ENCODE results near the gene SNX30.

SNX30 gene

DNA sequence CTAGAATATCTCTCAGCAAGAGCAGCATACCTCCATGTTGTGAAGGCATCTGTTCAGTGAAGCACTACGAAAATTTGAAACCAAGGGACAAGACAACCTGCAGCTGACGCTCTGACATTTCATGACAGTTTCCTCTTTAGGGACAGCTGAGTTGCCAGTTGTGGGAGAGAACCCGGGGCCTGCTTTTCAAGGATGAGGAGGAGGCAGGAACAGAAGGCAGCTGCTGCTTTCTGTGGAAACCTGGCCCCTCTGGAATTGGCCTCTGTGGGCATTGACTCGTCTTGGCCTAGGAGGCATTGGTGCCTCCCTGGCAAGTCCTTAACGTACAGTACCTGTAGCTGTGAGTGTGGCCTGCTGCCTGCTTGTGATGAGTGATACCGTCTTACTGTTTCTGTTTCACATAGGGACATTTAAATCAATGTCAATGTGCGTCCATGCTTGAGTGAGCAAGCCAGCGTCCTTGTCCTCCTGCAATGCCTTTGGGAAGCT lies 118.5 kb downstream of the SNX30 start:
- H3K4me1 ChIP-seq (ENCODE audit: control insufficient read depth, insufficient read depth, low read length): no peaks in the 10 kb centered on the region
- no peaks in the 10 kb centered on the region for H3K9me3 ChIP-seq (ENCODE audit: control insufficient read depth in 2 of 2, low read length in 2 of 2)
- no peaks in the 10 kb centered on the region for H3K27me3 ChIP-seq (ENCODE audit: control insufficient read depth in 1 of 2, insufficient read depth in 2 of 2, low read length in 2 of 2)
- H3K4me3 ChIP-seq (ENCODE audit: low read length in 2 of 2): no peak overlapping the region
- H3K36me3 ChIP-seq (ENCODE audit: control insufficient read depth in 2 of 2, insufficient read depth in 2 of 2, low read length in 2 of 2): peaks cover 20 to 41% of the 10 kb centered on the region in 2 donors
- no peak overlapping the region for H3K27ac ChIP-seq (ENCODE audit: low read length)
- no peak overlapping the region for H3K9ac ChIP-seq (ENCODE audit: low read length in 2 of 2)

DNA sequence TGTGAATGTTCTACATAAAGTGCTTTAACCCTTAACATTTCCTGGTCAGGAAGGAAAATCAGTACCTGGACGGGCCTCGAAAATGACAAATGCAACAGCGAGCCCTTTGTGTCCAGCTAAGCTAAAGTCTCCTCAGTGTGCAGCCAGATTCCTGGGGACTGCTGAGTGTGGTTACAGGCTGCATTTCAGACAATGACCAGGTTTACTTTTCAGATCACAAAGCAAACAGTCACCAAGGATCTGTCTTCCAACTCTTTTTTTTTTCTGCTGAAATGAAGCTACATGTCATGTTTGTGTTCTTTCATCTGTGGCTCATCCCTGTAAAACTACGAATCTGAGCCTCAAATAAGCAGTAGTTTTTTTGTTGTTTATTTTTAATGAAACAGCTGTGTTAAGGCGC lies 119.4 kb downstream of the SNX30 start:
- Histone ChIP-seq H3K4me1 (ENCODE audit: control insufficient read depth, insufficient read depth, low read length) (no peaks in the 10 kb centered on the region), H3K27me3 (ENCODE audit: control insufficient read depth in 1 of 2, insufficient read depth in 2 of 2, low read length in 2 of 2) (no peaks in the 10 kb centered on the region), H3K4me3 (ENCODE audit: low read length in 2 of 2) (no peak overlapping the region), H3K27ac (ENCODE audit: low read length) (no peak overlapping the region), H3K36me3 (ENCODE audit: control insufficient read depth in 2 of 2, insufficient read depth in 2 of 2, low read length in 2 of 2) (peaks cover 19 to 35% of the 10 kb centered on the region in 2 donors), H3K9ac (ENCODE audit: low read length in 2 of 2) (no peak overlapping the region), H3K9me3 (ENCODE audit: control insufficient read depth in 2 of 2, low read length in 2 of 2) (no peaks in the 10 kb centered on the region)

DNA sequence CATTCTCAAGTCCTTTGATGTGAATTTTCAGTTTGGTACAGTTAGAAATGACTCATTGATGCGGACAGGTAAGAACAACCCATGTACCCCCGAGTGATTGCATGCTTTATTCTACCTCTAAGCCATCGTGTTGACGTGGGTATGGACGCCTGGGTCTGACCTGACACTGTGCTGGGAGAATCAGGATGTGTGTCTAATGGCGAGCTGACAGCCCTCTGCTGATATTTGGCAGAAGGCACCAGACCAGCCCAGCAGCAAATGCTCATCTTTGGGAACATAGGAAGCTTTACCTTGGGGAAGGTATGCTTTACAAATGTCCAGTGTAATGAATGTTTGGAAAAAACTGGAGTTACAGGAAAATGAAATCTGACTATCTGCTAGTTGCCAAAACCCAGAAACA lies 120.0 kb downstream of the SNX30 start:
- Histone ChIP-seq H3K9me3 (ENCODE audit: control insufficient read depth in 2 of 2, low read length in 2 of 2) (no peaks in the 10 kb centered on the region), H3K9ac (ENCODE audit: low read length in 2 of 2) (no peak overlapping the region), H3K36me3 (ENCODE audit: control insufficient read depth in 2 of 2, insufficient read depth in 2 of 2, low read length in 2 of 2) (peaks cover 15 to 39% of the 10 kb centered on the region in 2 donors), H3K4me3 (ENCODE audit: low read length in 2 of 2) (no peak overlapping the region), H3K4me1 (ENCODE audit: control insufficient read depth, insufficient read depth, low read length) (no peaks in the 10 kb centered on the region), H3K27ac (ENCODE audit: low read length) (no peak overlapping the region), H3K27me3 (ENCODE audit: control insufficient read depth in 1 of 2, insufficient read depth in 2 of 2, low read length in 2 of 2) (no peaks in the 10 kb centered on the region)

DNA sequence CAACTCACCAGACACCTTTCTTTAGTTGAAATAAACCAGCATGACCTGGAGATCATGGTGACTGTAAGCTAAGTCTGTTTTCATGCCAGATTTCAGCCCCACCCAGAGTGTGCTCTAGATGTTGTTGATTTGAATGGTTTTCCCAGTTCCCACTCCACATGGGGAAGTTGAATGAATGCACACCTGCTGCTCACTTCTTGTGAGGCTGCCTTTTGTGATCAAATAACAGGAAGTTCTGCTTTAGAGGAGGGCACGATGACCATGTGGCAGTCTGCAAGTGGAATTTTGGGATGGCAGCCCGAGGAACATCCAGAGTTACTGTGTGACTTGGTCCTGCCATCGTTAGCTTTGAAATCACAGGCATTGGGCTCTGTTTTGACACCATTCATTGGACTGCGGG lies 121.5 kb downstream of the SNX30 start:
- H3K36me3 ChIP-seq (ENCODE audit: control insufficient read depth in 2 of 2, insufficient read depth in 2 of 2, low read length in 2 of 2): peaks cover 12 to 35% of the 10 kb centered on the region in 2 donors
- no peaks in the 10 kb centered on the region for H3K4me1 ChIP-seq (ENCODE audit: control insufficient read depth, insufficient read depth, low read length)
- no peaks in the 10 kb centered on the region for H3K27me3 ChIP-seq (ENCODE audit: control insufficient read depth in 1 of 2, insufficient read depth in 2 of 2, low read length in 2 of 2)
- H3K9me3 ChIP-seq (ENCODE audit: control insufficient read depth in 2 of 2, low read length in 2 of 2): no peaks in the 10 kb centered on the region
- H3K4me3 ChIP-seq (ENCODE audit: low read length in 2 of 2): no peak overlapping the region
- no peak overlapping the region for H3K9ac ChIP-seq (ENCODE audit: low read length in 2 of 2)
- H3K27ac ChIP-seq (ENCODE audit: low read length): no peak overlapping the region

GRCh38 chr9:112873773-112874405 lies 123.3 kb downstream of the SNX30 start:
- H3K9ac ChIP-seq (ENCODE audit: low read length in 2 of 2): no peak overlapping the region

GRCh38 chr9:112878752-112879151 lies 128.2 kb downstream of the SNX30 start:
- Histone ChIP-seq H3K27ac (ENCODE audit: low read length) (no peak overlapping the region), H3K9me3 (ENCODE audit: control insufficient read depth in 2 of 2, low read length in 2 of 2) (no peaks in the 10 kb centered on the region), H3K27me3 (ENCODE audit: control insufficient read depth in 1 of 2, insufficient read depth in 2 of 2, low read length in 2 of 2) (no peaks in the 10 kb centered on the region), H3K36me3 (ENCODE audit: control insufficient read depth in 2 of 2, insufficient read depth in 2 of 2, low read length in 2 of 2) (peaks cover 5 to 17% of the 10 kb centered on the region in 2 donors), H3K9ac (ENCODE audit: low read length in 2 of 2) (no peak overlapping the region), H3K4me1 (ENCODE audit: control insufficient read depth, insufficient read depth, low read length) (no peaks in the 10 kb centered on the region), H3K4me3 (ENCODE audit: low read length in 2 of 2) (no peak overlapping the region)

More at GRCh38 chr9:112873773-112874405, 123.3 kb downstream of the SNX30 start:
- H3K27ac ChIP-seq (ENCODE audit: low read length): no peak overlapping the region
- H3K36me3 ChIP-seq (ENCODE audit: control insufficient read depth in 2 of 2, insufficient read depth in 2 of 2, low read length in 2 of 2): peaks cover 14 to 28% of the 10 kb centered on the region in 2 donors
- H3K4me1 ChIP-seq (ENCODE audit: control insufficient read depth, insufficient read depth, low read length): no peaks in the 10 kb centered on the region
- H3K27me3 ChIP-seq (ENCODE audit: control insufficient read depth in 1 of 2, insufficient read depth in 2 of 2, low read length in 2 of 2): no peaks in the 10 kb centered on the region
- no peak overlapping the region for H3K4me3 ChIP-seq (ENCODE audit: low read length in 2 of 2)
- H3K9me3 ChIP-seq (ENCODE audit: control insufficient read depth in 2 of 2, low read length in 2 of 2): no peaks in the 10 kb centered on the region

GRCh38 chr9:112880650-112881049 lies 130.1 kb downstream of the SNX30 start:
- Histone ChIP-seq H3K9ac (ENCODE audit: low read length in 2 of 2) (no peak overlapping the region), H3K27ac (ENCODE audit: low read length) (no peak overlapping the region), H3K27me3 (ENCODE audit: control insufficient read depth in 1 of 2, insufficient read depth in 2 of 2, low read length in 2 of 2) (no peaks in the 10 kb centered on the region), H3K36me3 (ENCODE audit: control insufficient read depth in 2 of 2, insufficient read depth in 2 of 2, low read length in 2 of 2) (peaks cover 5 to 12% of the 10 kb centered on the region in 2 donors), H3K4me3 (ENCODE audit: low read length in 2 of 2) (no peak overlapping the region), H3K9me3 (ENCODE audit: control insufficient read depth in 2 of 2, low read length in 2 of 2) (no peaks in the 10 kb centered on the region), H3K4me1 (ENCODE audit: control insufficient read depth, insufficient read depth, low read length) (no peaks in the 10 kb centered on the region)

- Histone ChIP-seq H3K4me3 (ENCODE audit: low read length in 2 of 2) (no peak overlapping the region), H3K9me3 (ENCODE audit: control insufficient read depth in 2 of 2, low read length in 2 of 2) (no peaks in the 10 kb centered on the region), H3K27ac (ENCODE audit: low read length) (no peak overlapping the region), H3K4me1 (ENCODE audit: control insufficient read depth, insufficient read depth, low read length) (no peaks in the 10 kb centered on the region), H3K27me3 (ENCODE audit: control insufficient read depth in 1 of 2, insufficient read depth in 2 of 2, low read length in 2 of 2) (no peaks in the 10 kb centered on the region), H3K9ac (ENCODE audit: low read length in 2 of 2) (no peak overlapping the region), H3K36me3 (ENCODE audit: control insufficient read depth in 2 of 2, insufficient read depth in 2 of 2, low read length in 2 of 2) (peaks cover 5 to 10% of the 10 kb centered on the region in 2 donors)
Observed at GRCh38 chr9:112881331-112881730, 130.8 kb downstream of the SNX30 start.

DNA sequence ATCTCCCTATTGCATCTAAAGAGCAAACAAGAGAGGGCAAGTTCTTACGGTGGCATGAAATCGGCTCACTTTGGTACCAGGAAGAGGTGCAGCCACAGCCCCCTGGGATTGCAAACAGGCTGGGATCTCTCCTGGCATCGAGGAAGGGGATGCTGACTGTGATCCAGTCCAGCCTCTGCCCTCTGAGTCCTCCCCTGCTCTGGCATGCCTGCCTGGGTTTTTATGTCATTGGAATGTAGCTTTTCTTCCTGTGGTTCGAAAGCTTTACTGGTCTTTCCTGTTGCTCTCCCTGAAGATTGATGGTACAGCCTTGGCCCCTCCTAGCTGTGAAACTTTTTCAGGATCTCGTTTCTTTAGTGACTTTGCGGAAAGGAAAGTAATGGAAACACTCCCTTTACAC lies 133.5 kb downstream of the SNX30 start:
- no peak overlapping the region for H3K9ac ChIP-seq (ENCODE audit: low read length in 2 of 2)
- no peaks in the 10 kb centered on the region for H3K4me1 ChIP-seq (ENCODE audit: control insufficient read depth, insufficient read depth, low read length)

DNA sequence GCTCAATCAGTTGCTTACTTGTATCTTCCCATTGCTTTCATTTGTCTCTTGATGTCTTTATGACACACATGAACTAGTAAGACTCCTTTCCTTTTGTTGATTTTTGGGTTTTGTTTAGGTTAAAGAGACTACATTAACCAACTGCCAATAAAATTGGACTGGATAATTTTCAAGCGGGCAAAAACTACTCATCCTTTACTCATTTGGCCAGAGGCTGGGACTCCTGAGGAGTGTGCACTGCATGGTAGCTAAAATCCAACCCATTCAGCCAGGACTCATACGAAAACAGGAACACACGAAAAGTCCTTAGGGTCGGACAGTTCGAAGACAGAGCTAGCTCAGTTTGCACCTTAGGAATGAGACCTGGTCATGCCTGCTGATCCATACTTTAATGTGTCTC lies 134.2 kb downstream of the SNX30 start:
- H3K4me1 ChIP-seq (ENCODE audit: control insufficient read depth, insufficient read depth, low read length): no peaks in the 10 kb centered on the region
- H3K9ac ChIP-seq (ENCODE audit: low read length in 2 of 2): no peak overlapping the region
- no peaks in the 10 kb centered on the region for H3K9me3 ChIP-seq (ENCODE audit: control insufficient read depth in 2 of 2, low read length in 2 of 2)
- H3K4me3 ChIP-seq (ENCODE audit: low read length in 2 of 2): no peak overlapping the region
- H3K27me3 ChIP-seq (ENCODE audit: control insufficient read depth in 1 of 2, insufficient read depth in 2 of 2, low read length in 2 of 2): peaks cover 0 to 7% of the 10 kb centered on the region in 2 donors
- H3K36me3 ChIP-seq (ENCODE audit: control insufficient read depth in 2 of 2, insufficient read depth in 2 of 2, low read length in 2 of 2): peaks cover 0 to 8% of the 10 kb centered on the region in 2 donors
- no peak overlapping the region for H3K27ac ChIP-seq (ENCODE audit: low read length)

More for the DNA sequence above, 133.5 kb downstream of the SNX30 start:
- peaks cover 0 to 2% of the 10 kb centered on the region in 2 donors for H3K27me3 ChIP-seq (ENCODE audit: control insufficient read depth in 1 of 2, insufficient read depth in 2 of 2, low read length in 2 of 2)
- H3K36me3 ChIP-seq (ENCODE audit: control insufficient read depth in 2 of 2, insufficient read depth in 2 of 2, low read length in 2 of 2): peaks cover 0 to 8% of the 10 kb centered on the region in 2 donors
- no peak overlapping the region for H3K4me3 ChIP-seq (ENCODE audit: low read length in 2 of 2)
- no peaks in the 10 kb centered on the region for H3K9me3 ChIP-seq (ENCODE audit: control insufficient read depth in 2 of 2, low read length in 2 of 2)
- no peak overlapping the region for H3K27ac ChIP-seq (ENCODE audit: low read length)

- Histone ChIP-seq H3K4me1 (ENCODE audit: control insufficient read depth, insufficient read depth, low read length) (peaks cover 2% of the 10 kb centered on the region), H3K27ac (ENCODE audit: low read length) (no peak overlapping the region), H3K27me3 (ENCODE audit: control insufficient read depth in 1 of 2, insufficient read depth in 2 of 2, low read length in 2 of 2) (peaks cover 3 to 12% of the 10 kb centered on the region in 2 donors), H3K9me3 (ENCODE audit: control insufficient read depth in 2 of 2, low read length in 2 of 2) (no peaks in the 10 kb centered on the region), H3K36me3 (ENCODE audit: control insufficient read depth in 2 of 2, insufficient read depth in 2 of 2, low read length in 2 of 2) (peaks cover 0 to 7% of the 10 kb centered on the region in 2 donors), H3K4me3 (ENCODE audit: low read length in 2 of 2) (no peak overlapping the region), H3K9ac (ENCODE audit: low read length in 2 of 2) (no peak overlapping the region)
Observed at GRCh38 chr9:112885324-112885723, 134.8 kb downstream of the SNX30 start.
